IPS-15b (cell line): ENCODE data around the gene EML2.
"Not testable (repeated sequence)": the region's sequence is repeated elsewhere in the genome, so short reads cannot be mapped to it uniquely, and the experiment has no call there.

Experiments used
- H3K27me3 ChIP-seq: one replicate; pipeline ENCODE4 v1.6.1; 2013; ENCODE audit warnings: low read length; ENCODE audit not compliant: control insufficient read depth, insufficient read depth
- H3K36me3 ChIP-seq: one replicate; pipeline ENCODE4 v1.6.1; 2013; ENCODE audit warnings: low read length; ENCODE audit not compliant: control insufficient read depth, insufficient read depth
- H3K4me1 ChIP-seq: one replicate; pipeline ENCODE4 v1.6.1; 2013; ENCODE audit warnings: mild to moderate bottlenecking, low read length; ENCODE audit not compliant: control insufficient read depth, insufficient read depth
- H3K4me3 ChIP-seq: one replicate; pipeline ENCODE4 v1.5.1; 2013; ENCODE audit warnings: low read depth, low read length
- H3K9ac ChIP-seq: one replicate; pipeline ENCODE4 v1.6.1; 2013; ENCODE audit warnings: low read depth, mild to moderate bottlenecking, low read length
- H3K9me3 ChIP-seq: one replicate; pipeline ENCODE4 v1.6.1; 2013; ENCODE audit warnings: mild to moderate bottlenecking, low read length; ENCODE audit not compliant: control insufficient read depth, insufficient read depth

Gene EML2

GRCh38 chr19:45630463-45630862 lies 8.7 kb downstream of the EML2 start:
- Histone ChIP-seq H3K9ac (no peak overlapping the region), H3K4me1 (peaks cover 8% of the 10 kb centered on the region), H3K4me3 (no peak overlapping the region), H3K9me3 (no peaks in the 10 kb centered on the region), H3K27me3 (no peaks in the 10 kb centered on the region), H3K36me3 (peaks cover 9% of the 10 kb centered on the region)

- H3K9ac ChIP-seq: no peak overlapping the region
- H3K4me3 ChIP-seq: no peak overlapping the region
- H3K36me3 ChIP-seq: peaks cover 9% of the 10 kb centered on the region
- H3K9me3 ChIP-seq: no peaks in the 10 kb centered on the region
- peaks cover 8% of the 10 kb centered on the region for H3K4me1 ChIP-seq
- H3K27me3 ChIP-seq: no peaks in the 10 kb centered on the region
These were observed 9.5 kb downstream of the EML2 start for GRCh38 chr19:45629704-45630103.

- H3K4me3 ChIP-seq, H3K9ac ChIP-seq, H3K36me3 ChIP-seq, H3K9me3 ChIP-seq, H3K4me1 ChIP-seq, H3K27me3 ChIP-seq: not testable (repeated sequence)
These were observed 11.0 kb downstream of the EML2 start for GRCh38 chr19:45628219-45628618.

GRCh38 chr19:45623984-45624383 lies 15.2 kb downstream of the EML2 start:
- Histone ChIP-seq H3K9me3 (no peaks in the 10 kb centered on the region), H3K27me3 (no peaks in the 10 kb centered on the region), H3K9ac (no peak overlapping the region), H3K4me1 (no peaks in the 10 kb centered on the region), H3K36me3 (peaks cover 17% of the 10 kb centered on the region), H3K4me3 (no peak overlapping the region)

- Histone ChIP-seq H3K9ac (no peak overlapping the region), H3K4me3 (no peak overlapping the region), H3K36me3 (peaks cover 20% of the 10 kb centered on the region), H3K9me3 (no peaks in the 10 kb centered on the region), H3K27me3 (no peaks in the 10 kb centered on the region), H3K4me1 (no peaks in the 10 kb centered on the region)
These were observed 17.2 kb downstream of the EML2 start for GRCh38 chr19:45621976-45622503.

GRCh38 chr19:45621389-45621788 lies 17.8 kb downstream of the EML2 start:
- Histone ChIP-seq H3K27me3 (no peaks in the 10 kb centered on the region), H3K9me3 (no peaks in the 10 kb centered on the region), H3K9ac (no peak overlapping the region), H3K4me1 (no peaks in the 10 kb centered on the region), H3K36me3 (peaks cover 16% of the 10 kb centered on the region), H3K4me3 (no peak overlapping the region)

GRCh38 chr19:45616704-45617017 lies 22.5 kb downstream of the EML2 start:
- H3K36me3 ChIP-seq: peaks cover 31% of the 10 kb centered on the region
- no peaks in the 10 kb centered on the region for H3K4me1 ChIP-seq
- H3K9ac ChIP-seq: peak overlapping the region; percentile 89
- peak overlapping the region; percentile 91 for H3K4me3 ChIP-seq
- no peaks in the 10 kb centered on the region for H3K27me3 ChIP-seq
- no peaks in the 10 kb centered on the region for H3K9me3 ChIP-seq

GRCh38 chr19:45615795-45616703 lies 23.1 kb downstream of the EML2 start:
- Histone ChIP-seq H3K4me3 (peak overlapping the region; percentile 91), H3K9me3 (no peaks in the 10 kb centered on the region), H3K36me3 (peaks cover 31% of the 10 kb centered on the region), H3K27me3 (no peaks in the 10 kb centered on the region), H3K4me1 (no peaks in the 10 kb centered on the region), H3K9ac (peak overlapping the region; percentile 89)

- not testable (repeated sequence) for H3K9ac ChIP-seq, H3K4me1 ChIP-seq, H3K27me3 ChIP-seq, H3K9me3 ChIP-seq
- H3K36me3 ChIP-seq: peaks cover 26% of the 10 kb centered on the region
- peak overlapping the region; percentile 67 for H3K4me3 ChIP-seq
These were observed 24.1 kb downstream of the EML2 start for GRCh38 chr19:45615056-45615455.

- H3K4me1 ChIP-seq: no peaks in the 10 kb centered on the region
- peaks cover 23% of the 10 kb centered on the region for H3K36me3 ChIP-seq
- H3K9ac ChIP-seq: no peak overlapping the region
- no peak overlapping the region for H3K4me3 ChIP-seq
- H3K9me3 ChIP-seq: no peaks in the 10 kb centered on the region
- H3K27me3 ChIP-seq: no peaks in the 10 kb centered on the region
These were observed 25.1 kb downstream of the EML2 start for GRCh38 chr19:45613926-45614725.

GRCh38 chr19:45608948-45609347 lies 30.2 kb downstream of the EML2 start:
- Histone ChIP-seq H3K9ac (no peak overlapping the region), H3K4me3 (no peak overlapping the region), H3K36me3 (peaks cover 16% of the 10 kb centered on the region), H3K9me3 (no peaks in the 10 kb centered on the region), H3K27me3 (peaks cover 4% of the 10 kb centered on the region), H3K4me1 (peaks cover 4% of the 10 kb centered on the region)
